GM18858 (cell line): ENCODE results near the gene KRTAP4-16.
"Not testable (repeated sequence)": the region's sequence is repeated elsewhere in the genome, so short reads cannot be mapped to it uniquely, and the experiment has no call there.

Experiments used
- ATAC-seq: cut with Tn5 transposase; IDR thresholded peaks from one replicate; pipeline ENCODE4 v1.9.1; 2021; ENCODE audit not compliant: unreplicated experiment

The KRTAP4-16 gene

GRCh38 chr17:41076788-41077187 lies 25.2 kb downstream of the KRTAP4-16 start:
- ATAC-seq = no peak

- no peak for ATAC-seq
Measured at GRCh38 chr17:41073676-41074075, 28.3 kb downstream of the KRTAP4-16 start.

GRCh38 chr17:41071606-41072360 lies 30.2 kb downstream of the KRTAP4-16 start:
- ATAC-seq = no peak

- no peak for ATAC-seq
Measured at GRCh38 chr17:41069031-41069430, 33.0 kb downstream of the KRTAP4-16 start.

- ATAC-seq = no peak
Measured at GRCh38 chr17:41067281-41067680, 34.7 kb downstream of the KRTAP4-16 start.

- ATAC-seq = no peak
Measured at GRCh38 chr17:41065829-41066624, 36.0 kb downstream of the KRTAP4-16 start, which contains the start of gene KRTAP2-4. TSS of gene KRTAP2-4 (minus strand) at chr17:41065879. CDS start at chr17:41065845, 34 bp downstream.

GRCh38 chr17:41065016-41065689 lies 36.9 kb downstream of the KRTAP4-16 start:
- not testable (repeated sequence) for ATAC-seq

GRCh38 chr17:41064301-41064700 lies 37.7 kb downstream of the KRTAP4-16 start:
- no peak for ATAC-seq

GRCh38 chr17:41063449-41063848 lies 38.6 kb downstream of the KRTAP4-16 start:
- no peak for ATAC-seq

- ATAC-seq = no peak
Measured at GRCh38 chr17:41061964-41062363, 40.0 kb downstream of the KRTAP4-16 start.

- no peak for ATAC-seq
Measured at GRCh38 chr17:41060052-41060604, 41.9 kb downstream of the KRTAP4-16 start, which contains the start of gene KRTAP2-3. TSS of gene KRTAP2-3 (minus strand) at chr17:41060114. CDS start at chr17:41060050, 64 bp downstream.

GRCh38 chr17:41059276-41060051 lies 42.5 kb downstream of the KRTAP4-16 start:
- ATAC-seq = not testable (repeated sequence)

GRCh38 chr17:41058741-41059140 lies 43.3 kb downstream of the KRTAP4-16 start:
- no peak for ATAC-seq

- no peak for ATAC-seq
Measured at GRCh38 chr17:41057547-41057946, 44.5 kb downstream of the KRTAP4-16 start.

GRCh38 chr17:41055130-41055529 lies 46.9 kb downstream of the KRTAP4-16 start, which contains the start of gene KRTAP2-2:
TSS of gene KRTAP2-2 (minus strand) at chr17:41055230. CDS start at chr17:41055211, 19 bp downstream.
- not testable (repeated sequence) for ATAC-seq

GRCh38 chr17:41054556-41054955 lies 47.5 kb downstream of the KRTAP4-16 start:
- ATAC-seq = not testable (repeated sequence)

GRCh38 chr17:41054025-41054424 lies 48.0 kb downstream of the KRTAP4-16 start:
- ATAC-seq = no peak

- ATAC-seq = no peak
Measured at GRCh38 chr17:41052566-41052965, 49.4 kb downstream of the KRTAP4-16 start.
